ENCODE results near the gene GAL3ST2.

GRCh38 chr2:241736111-241736510, 40.5 kb upstream of the GAL3ST2 start:
- TF ChIP-seq, protein P1, sequence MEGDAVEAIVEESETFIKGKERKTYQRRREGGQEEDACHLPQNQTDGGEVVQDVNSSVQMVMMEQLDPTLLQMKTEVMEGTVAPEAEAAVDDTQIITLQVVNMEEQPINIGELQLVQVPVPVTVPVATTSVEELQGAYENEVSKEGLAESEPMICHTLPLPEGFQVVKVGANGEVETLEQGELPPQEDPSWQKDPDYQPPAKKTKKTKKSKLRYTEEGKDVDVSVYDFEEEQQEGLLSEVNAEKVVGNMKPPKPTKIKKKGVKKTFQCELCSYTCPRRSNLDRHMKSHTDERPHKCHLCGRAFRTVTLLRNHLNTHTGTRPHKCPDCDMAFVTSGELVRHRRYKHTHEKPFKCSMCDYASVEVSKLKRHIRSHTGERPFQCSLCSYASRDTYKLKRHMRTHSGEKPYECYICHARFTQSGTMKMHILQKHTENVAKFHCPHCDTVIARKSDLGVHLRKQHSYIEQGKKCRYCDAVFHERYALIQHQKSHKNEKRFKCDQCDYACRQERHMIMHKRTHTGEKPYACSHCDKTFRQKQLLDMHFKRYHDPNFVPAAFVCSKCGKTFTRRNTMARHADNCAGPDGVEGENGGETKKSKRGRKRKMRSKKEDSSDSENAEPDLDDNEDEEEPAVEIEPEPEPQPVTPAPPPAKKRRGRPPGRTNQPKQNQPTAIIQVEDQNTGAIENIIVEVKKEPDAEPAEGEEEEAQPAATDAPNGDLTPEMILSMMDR (IDR thresholded peaks at IDR 0.05; ENCODE audit: borderline replicate concordance, extremely low read depth, low read length, poor library complexity, severe bottlenecking) = no peak
- no peak for TF ChIP-seq EZH2 (IDR thresholded peaks at IDR 0.05; ENCODE audit: borderline replicate concordance, low read depth, low read length, severe bottlenecking)
